CD4-positive, alpha-beta T cell treated with Interleukin-15 for 4 hours (primary cell): ENCODE results near the gene SGTB.
A peak's percentile ranks its signal among the peaks of the same experiment; 100 is the strongest.

Source experiments
- DNase-seq: peaks from one replicate; pipeline ENCODE4 v3.0.0-alpha.2; 2020; ENCODE audit warnings: low spot score

The SGTB gene, protein sequence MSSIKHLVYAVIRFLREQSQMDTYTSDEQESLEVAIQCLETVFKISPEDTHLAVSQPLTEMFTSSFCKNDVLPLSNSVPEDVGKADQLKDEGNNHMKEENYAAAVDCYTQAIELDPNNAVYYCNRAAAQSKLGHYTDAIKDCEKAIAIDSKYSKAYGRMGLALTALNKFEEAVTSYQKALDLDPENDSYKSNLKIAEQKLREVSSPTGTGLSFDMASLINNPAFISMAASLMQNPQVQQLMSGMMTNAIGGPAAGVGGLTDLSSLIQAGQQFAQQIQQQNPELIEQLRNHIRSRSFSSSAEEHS

GRCh38 chr5:65721720-65722574, at the start of gene SGTB, which contains the start of gene NLN:
SGTB (minus strand) TSS chr5:65722109; CDS start chr5:65720807, 1,302 bp downstream.
NLN (plus strand) TSS chr5:65722205; CDS start chr5:65722374, 169 bp downstream.
- peak; percentile 82 for DNase-seq

GRCh38 chr5:65771266-65771665, 49.4 kb upstream of the SGTB start:
- no peak for DNase-seq

DNA sequence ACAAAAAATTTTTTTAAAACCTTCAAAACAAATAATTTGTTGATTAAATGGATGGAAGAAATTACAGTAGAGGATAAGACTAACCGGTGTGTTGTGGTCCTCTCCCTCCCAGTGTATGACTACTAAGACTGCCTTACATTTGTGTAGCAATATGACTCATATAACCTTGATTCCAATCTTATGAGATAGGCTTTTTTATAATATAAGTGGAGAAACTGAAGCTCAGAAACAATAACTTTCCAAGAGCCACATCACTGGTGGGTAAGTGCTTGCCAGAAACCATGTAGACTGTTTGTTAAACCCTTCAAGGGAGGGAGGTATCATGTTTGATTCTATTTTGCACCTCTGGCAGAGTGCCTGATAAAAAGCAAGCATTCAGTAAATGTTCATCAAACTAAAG, 47.6 kb upstream of the SGTB start:
- DNase-seq = no peak

GRCh38 chr5:65768723-65769346, 46.9 kb upstream of the SGTB start:
- DNase-seq = no peak

DNA sequence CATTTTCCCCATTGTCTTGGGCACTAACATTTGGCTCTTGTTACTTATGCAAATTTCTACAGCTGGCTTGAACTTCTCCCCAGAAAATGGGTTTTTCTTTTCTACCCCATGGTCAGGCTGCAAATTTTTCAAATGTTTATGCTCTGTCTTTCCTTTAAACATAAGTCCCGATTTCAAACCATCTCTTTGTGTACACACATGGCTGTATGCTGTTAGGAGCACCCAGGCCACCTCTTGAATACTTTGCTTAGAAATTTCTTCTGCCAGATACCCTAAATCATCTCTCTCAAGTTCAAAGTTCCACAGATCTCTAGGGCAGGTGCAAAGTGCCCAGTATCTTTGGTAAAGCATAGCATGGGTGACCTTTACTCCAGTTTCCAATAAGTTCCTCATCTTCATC, 45.7 kb upstream of the SGTB start:
- DNase-seq = no peak

DNA sequence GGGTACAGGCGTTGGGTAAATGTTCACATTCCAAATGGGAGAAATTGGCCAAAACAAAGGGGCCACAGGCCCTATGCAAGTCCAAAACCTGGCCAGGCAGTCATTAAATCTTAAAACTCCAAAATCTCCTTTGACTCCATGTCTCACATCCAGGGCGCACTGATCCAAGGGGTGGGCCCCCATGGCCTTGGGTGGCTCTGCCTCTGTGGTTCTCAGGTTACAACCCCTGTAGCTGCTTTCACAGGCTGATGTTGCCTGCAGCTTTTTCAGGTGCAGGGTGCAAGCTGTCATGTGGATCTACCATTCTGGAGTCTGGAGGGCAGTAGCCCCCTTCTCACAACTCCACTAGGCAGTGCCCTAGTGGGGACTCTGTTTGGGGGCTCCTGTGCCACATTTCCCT, 44.9 kb upstream of the SGTB start:
- DNase-seq = no peak

GRCh38 chr5:65766175-65766574, 44.3 kb upstream of the SGTB start:
- DNase-seq = no peak

DNA sequence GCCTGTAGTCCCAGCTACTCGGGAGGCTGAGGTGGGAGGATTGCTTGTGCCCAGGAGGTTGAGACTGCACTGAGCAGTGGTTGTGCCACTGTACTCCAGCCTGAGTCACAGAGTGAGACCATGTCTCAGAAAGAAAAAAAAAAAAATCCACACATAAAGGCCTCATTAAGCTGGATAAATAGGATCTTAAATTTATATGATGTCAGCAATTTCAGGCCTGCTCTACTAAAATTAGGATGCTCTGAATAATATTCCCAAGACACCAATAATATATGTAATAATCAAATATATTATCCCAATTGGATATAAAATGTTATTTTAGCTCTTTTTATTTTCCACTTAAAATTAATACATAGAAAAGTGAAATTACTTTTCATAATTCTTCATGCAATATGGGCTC, 43.7 kb upstream of the SGTB start:
- no peak for DNase-seq

DNA sequence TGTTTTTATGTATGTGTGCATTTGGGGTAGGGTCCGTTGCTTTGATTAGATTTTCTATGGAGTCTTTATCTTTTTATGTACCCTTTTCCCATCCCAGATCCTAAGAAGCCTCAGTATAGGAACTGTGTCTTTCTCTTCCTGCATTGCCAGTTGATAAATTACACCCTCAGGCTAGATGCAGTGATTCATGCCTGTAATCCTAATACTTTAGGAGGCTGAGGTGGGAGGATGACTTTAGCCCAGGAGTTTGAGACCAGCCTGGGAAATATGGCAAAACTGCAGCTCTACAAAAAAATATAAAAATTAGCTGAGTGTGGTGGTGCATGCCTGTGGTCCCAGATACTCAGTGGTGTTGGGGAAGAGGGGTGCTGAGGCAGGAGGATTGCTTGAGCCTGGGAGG, 40.3 kb upstream of the SGTB start:
- no peak for DNase-seq

GRCh38 chr5:65760504-65761275, 38.8 kb upstream of the SGTB start:
- DNase-seq = peak; percentile 69

- DNase-seq = no peak
These were observed 36.7 kb upstream of the SGTB start for GRCh38 chr5:65758546-65759144.

- DNase-seq = no peak
These were observed 31.3 kb upstream of the SGTB start for GRCh38 chr5:65753189-65753588.

GRCh38 chr5:65750938-65751337, 29.0 kb upstream of the SGTB start:
- DNase-seq = no peak

DNA sequence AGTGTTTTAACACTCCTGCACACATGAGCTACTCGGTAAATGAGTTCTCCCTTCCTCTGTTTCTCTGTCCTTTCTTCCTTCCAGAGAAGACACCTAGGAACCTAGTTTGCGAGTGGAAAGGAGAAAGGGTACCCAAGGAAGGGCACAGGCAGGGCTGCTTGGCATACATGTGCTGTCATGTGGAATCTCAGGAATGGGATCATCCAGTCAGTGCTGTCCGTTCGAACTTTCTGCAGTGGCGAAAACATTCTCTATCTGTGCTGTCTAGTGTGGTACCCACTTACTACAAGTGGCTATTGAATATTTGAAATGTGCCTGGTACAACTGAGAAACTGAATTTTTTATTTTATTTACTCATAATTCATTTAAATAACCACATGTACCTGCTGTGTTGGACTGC, 28.0 kb upstream of the SGTB start:
- DNase-seq = no peak

GRCh38 chr5:65749221-65749844, 27.4 kb upstream of the SGTB start:
- DNase-seq = no peak

DNA sequence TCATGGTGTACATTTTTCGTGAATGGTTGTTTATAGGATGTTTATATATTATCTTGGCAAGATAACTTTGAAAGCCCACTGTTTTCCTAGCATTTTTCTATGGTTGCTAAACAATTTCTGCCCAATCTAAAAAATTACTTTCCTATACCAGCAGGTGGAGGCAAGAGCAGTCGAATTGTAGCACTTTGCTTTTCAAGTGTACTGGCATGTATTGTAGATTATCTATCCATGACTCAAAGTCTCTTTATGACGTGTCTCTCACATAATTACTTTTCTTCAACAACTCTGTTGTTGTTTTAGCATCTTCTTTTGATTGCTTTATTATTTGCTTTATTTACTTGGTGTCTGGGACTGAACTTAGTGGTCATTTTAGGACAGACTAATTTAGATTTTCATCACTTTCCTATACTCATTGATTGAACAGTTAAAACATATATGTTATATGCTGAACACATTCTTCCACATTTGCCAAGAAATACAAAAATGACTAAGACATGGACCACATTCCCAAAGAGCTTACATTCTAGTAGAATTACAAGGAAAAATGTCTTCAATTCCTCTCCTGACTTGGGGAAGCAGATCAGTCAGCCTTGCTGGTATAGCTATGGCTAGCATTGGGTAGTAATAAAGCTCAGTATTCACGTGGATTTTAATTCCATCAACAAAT, 20.8 kb upstream of the SGTB start:
- peak; percentile 43 for DNase-seq

DNA sequence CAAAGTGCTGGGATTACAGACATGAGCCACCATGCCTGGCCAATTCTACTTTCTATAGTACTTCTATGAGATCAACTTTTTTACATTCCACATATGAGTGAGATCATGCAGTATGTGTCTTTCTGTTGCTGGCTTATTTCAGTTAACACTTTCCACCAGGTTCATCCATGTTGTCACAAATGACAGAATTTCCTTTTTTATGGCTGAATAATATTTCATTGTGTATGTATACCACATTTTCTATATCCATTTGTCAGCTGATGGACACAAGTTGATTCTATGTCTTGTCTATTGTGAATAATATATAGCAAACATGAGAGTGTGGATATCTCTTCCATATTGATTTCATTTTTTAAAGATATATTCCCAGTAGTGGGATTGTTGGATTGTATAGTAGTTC, 17.3 kb upstream of the SGTB start:
- DNase-seq = no peak

GRCh38 chr5:65738305-65738704, 16.4 kb upstream of the SGTB start:
- DNase-seq = no peak

GRCh38 chr5:65737842-65738241, 15.9 kb upstream of the SGTB start:
- no peak for DNase-seq

DNA sequence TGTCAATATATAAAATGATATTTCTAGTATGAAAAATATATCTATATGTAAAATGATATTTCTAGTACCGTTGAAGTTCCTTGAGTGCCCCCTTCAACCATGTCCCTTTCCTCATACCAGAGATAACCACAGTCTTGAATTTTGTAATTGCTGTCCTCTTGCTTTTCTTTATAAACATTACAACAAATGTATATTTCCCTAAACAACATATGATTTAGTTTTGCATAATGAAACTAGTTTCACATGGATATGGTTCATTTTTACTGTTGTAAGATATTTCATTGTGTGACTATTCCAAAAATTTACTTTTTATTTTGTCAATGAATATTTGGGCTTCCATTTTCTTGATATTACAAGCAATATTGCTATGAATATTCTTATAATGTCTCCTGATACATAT, 14.1 kb upstream of the SGTB start:
- no peak for DNase-seq

- DNase-seq = no peak
These were observed 13.0 kb upstream of the SGTB start for GRCh38 chr5:65734921-65735320.
